Parietal lobe (tissue), 2 donors: ENCODE measurements around the gene ADAM29. TPM values are rescaled to one million over a fixed set of nuclear protein-coding genes. Genes with fewer than 3 reads are reported as not detected.

ENCODE experiments used
- small RNA-seq: library from RNA; depleted of rRNA; stranded (forward); fragments of <200 nt; gene quantifications from one replicate; pipeline ENCODE3, GENCODE V24; 2014; ENCODE audit warnings: low replicate concordance
- total RNA-seq: library from RNA; depleted of rRNA; stranded (reverse); fragments of >200 nt; gene quantifications from one replicate; pipeline ENCODE4 v1.2.3, GENCODE V29; 2014

Gene ADAM29
- total RNA-seq = 0.63 TPM

DNA sequence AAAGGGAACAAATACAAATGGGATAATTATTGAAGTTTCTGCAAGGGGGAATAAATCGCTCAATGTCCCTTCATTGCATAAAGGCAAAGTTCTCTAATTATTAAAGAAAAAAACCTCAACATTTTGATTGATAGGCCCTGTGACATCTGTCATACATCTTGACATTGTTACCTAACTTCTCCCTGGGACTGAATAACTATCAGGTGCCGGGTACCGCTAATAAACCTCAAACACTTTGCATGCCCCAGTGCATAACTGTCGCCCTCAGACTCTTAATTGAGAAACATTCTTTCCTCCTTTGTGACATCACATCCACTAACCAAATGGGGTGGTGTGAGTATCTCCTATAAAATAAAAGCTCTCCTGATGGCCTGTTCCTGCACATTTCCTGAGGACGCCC lies at the start of gene ADAM29:
Gene ADAM29, plus strand, starts transcription at position 301 of the 400 bp plus-strand sequence. CDS start 57,168 bp downstream, outside the sequence.

Small RNAs within 50 kb of the gene (small RNA-seq; reads per million reads assigned to genes)
- gene AC105914.1 = not detected

Other genes starting within 250 kb of the ADAM29 start
- gene GLRA3, start 89.1 kb upstream of the ADAM29 start, total RNA-seq = 6.9 TPM